OCI-LY3 (cell line): ENCODE results near the gene ACBD6.

Source experiments
- H2AFZ ChIP-seq: fragments of 200-600, 300-600 bp; shearing (Covaris generic); 2 replicates; pipeline ENCODE4 v1.6.0; 2014; ENCODE audit warnings: antibody characterized with exemption, low read depth, low read length
- H3K27ac ChIP-seq: fragments of 200-600, 300-600 bp; sonication (generic); 2 replicates; pipeline ENCODE4 v1.5.1; 2014; ENCODE audit warnings: mild to moderate bottlenecking, low read length, moderate library complexity, mixed read lengths
- H3K27me3 ChIP-seq: fragments of 200-600, 300-600 bp; sonication (generic); 2 replicates; pipeline ENCODE4 v1.6.1; 2014; ENCODE audit warnings: low read depth, low read length, mixed read lengths
- H3K36me3 ChIP-seq: fragments of 200-600, 300-600 bp; sonication (generic); replicated peaks from 2 replicates; pipeline ENCODE3; 2014; ENCODE audit warnings: low read depth, low read length, mixed read lengths
- H3K4me1 ChIP-seq: fragments of 300-600, 200-600 bp; sonication (generic); 2 replicates; pipeline ENCODE4 v1.6.1; 2014; ENCODE audit warnings: low read length, mixed read lengths
- H3K4me2 ChIP-seq: fragments of 200-600, 300-600 bp; sonication (generic); 2 replicates; pipeline ENCODE4 v1.6.1; 2014; ENCODE audit warnings: low read length, mixed read lengths
- H3K4me3 ChIP-seq: fragments of 300-600, 200-600 bp; sonication (generic); 2 replicates; pipeline ENCODE4 v1.5.1; 2014; ENCODE audit warnings: antibody characterized with exemption, mild to moderate bottlenecking, low read length, moderate library complexity
- H3K79me2 ChIP-seq: fragments of 300-600, 200-600 bp; shearing (Covaris generic); 2 replicates; pipeline ENCODE4 v1.6.1; 2014; ENCODE audit warnings: mild to moderate bottlenecking, low read length, mixed read lengths
- H3K9ac ChIP-seq: fragments of 300-600, 200-600 bp; shearing (Covaris generic); 2 replicates; pipeline ENCODE4 v1.6.0; 2014; ENCODE audit warnings: mild to moderate bottlenecking, low read length, moderate library complexity
- H3K9me3 ChIP-seq: fragments of 200-600, 300-600 bp; shearing (Covaris generic); 2 replicates; pipeline ENCODE4 v1.6.1; 2014; ENCODE audit warnings: low read length, mixed read lengths; ENCODE audit not compliant: insufficient read depth
- H4K20me1 ChIP-seq: fragments of 200-600, 300-600 bp; sonication (generic); 2 replicates; pipeline ENCODE4 v1.6.1; 2016; ENCODE audit warnings: low read length, mixed read lengths; ENCODE audit not compliant: insufficient read depth
- EZH2phosphoT487 ChIP-seq: fragments of 200-600 bp; shearing (Covaris generic); IDR thresholded peaks from 2 replicates; pipeline ENCODE4 v1.6.1; 2018; ENCODE audit warnings: antibody characterized with exemption, mixed run types, low read depth
- TF ChIP-seq, protein P1 (sequence below): fragments of 200-600, 300-600 bp; sonication (generic); IDR thresholded peaks from 2 replicates; pipeline ENCODE4 v1.5.1; 2014; ENCODE audit warnings: antibody characterized with exemption, low read length, low read depth

ACBD6 gene

GRCh38 chr1:180270530-180271271, 231.7 kb downstream of the ACBD6 start:
- no peak overlapping the region for H3K4me3 ChIP-seq
- no peak for TF ChIP-seq EZH2phosphoT487
- TF ChIP-seq, protein P1, sequence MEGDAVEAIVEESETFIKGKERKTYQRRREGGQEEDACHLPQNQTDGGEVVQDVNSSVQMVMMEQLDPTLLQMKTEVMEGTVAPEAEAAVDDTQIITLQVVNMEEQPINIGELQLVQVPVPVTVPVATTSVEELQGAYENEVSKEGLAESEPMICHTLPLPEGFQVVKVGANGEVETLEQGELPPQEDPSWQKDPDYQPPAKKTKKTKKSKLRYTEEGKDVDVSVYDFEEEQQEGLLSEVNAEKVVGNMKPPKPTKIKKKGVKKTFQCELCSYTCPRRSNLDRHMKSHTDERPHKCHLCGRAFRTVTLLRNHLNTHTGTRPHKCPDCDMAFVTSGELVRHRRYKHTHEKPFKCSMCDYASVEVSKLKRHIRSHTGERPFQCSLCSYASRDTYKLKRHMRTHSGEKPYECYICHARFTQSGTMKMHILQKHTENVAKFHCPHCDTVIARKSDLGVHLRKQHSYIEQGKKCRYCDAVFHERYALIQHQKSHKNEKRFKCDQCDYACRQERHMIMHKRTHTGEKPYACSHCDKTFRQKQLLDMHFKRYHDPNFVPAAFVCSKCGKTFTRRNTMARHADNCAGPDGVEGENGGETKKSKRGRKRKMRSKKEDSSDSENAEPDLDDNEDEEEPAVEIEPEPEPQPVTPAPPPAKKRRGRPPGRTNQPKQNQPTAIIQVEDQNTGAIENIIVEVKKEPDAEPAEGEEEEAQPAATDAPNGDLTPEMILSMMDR = no peak; the same call in 1 of the 2 replicates
- H2AFZ ChIP-seq = no peak overlapping the region
- H3K4me1 ChIP-seq = no peaks in the 10 kb centered on the region
- no peak overlapping the region for H3K4me2 ChIP-seq
- H3K9me3 ChIP-seq = no peaks in the 10 kb centered on the region
- H3K27me3 ChIP-seq = no peaks in the 10 kb centered on the region
- H4K20me1 ChIP-seq = no peaks in the 10 kb centered on the region
- no peak overlapping the region for H3K27ac ChIP-seq
- H3K79me2 ChIP-seq = no peaks in the 10 kb centered on the region
- H3K36me3 ChIP-seq = peaks cover 14% of the 10 kb centered on the region
- H3K9ac ChIP-seq = no peak overlapping the region

DNA sequence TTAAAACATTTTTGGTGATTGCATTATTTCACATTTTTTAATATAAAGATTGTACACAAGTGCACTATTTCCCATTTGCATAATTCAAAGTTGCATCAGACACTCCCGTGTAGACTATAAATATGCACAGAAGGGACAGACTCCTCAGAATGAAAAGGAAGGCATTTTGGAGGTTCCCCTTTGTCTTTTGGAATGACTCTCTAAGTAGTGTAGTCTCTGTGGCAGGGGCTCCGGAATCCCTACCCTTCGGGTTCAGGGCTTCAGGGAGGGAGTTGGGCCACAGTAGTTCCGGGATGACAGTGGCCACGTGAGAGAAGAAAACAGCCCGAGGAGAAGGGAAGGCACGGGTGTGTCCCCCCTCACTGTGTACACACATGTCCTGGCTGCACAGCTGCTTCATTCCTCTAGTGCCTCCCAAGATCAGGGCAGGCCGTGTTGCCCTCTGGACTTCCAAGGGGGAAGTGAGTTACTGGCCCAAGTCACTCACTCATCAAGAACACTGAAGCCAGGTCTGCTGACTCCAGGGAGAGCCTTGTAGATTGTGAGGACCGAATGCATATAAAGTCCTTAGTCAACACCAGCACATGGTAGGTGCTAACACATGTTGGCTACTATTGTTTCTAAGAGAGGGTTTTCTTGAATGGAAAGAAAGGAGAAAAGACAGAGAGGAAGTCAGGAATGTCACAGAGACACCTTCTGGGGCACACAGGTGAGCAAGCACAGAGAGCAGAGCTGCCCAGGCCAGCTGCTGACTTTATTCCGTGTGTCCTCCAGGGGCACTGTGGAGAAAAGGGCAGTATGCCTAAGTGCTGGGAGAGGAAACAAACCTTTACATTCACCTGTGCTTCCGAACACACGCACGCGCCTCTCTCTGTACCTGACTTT, 232.5 kb downstream of the ACBD6 start:
- no peak overlapping the region for H3K27ac ChIP-seq
- no peaks in the 10 kb centered on the region for H4K20me1 ChIP-seq
- no peak overlapping the region for H3K4me3 ChIP-seq
- H3K27me3 ChIP-seq = no peaks in the 10 kb centered on the region
- peaks cover 14% of the 10 kb centered on the region for H3K36me3 ChIP-seq
- H3K9ac ChIP-seq = no peak overlapping the region
- no peak for TF ChIP-seq EZH2phosphoT487
- TF ChIP-seq, protein P1 = peak; percentile 42
- no peak overlapping the region for H3K4me2 ChIP-seq
- no peaks in the 10 kb centered on the region for H3K79me2 ChIP-seq
- no peaks in the 10 kb centered on the region for H3K4me1 ChIP-seq
- H2AFZ ChIP-seq = no peak overlapping the region
- no peaks in the 10 kb centered on the region for H3K9me3 ChIP-seq

GRCh38 chr1:180268556-180269075, 233.8 kb downstream of the ACBD6 start:
- no peaks in the 10 kb centered on the region for H4K20me1 ChIP-seq
- H3K27me3 ChIP-seq = no peaks in the 10 kb centered on the region
- H3K9ac ChIP-seq = no peak overlapping the region
- H3K4me3 ChIP-seq = no peak overlapping the region
- no peaks in the 10 kb centered on the region for H3K9me3 ChIP-seq
- peaks cover 2% of the 10 kb centered on the region for H3K36me3 ChIP-seq
- TF ChIP-seq, protein P1 = no peak
- no peak for TF ChIP-seq EZH2phosphoT487
- no peak overlapping the region for H2AFZ ChIP-seq
- no peaks in the 10 kb centered on the region for H3K79me2 ChIP-seq
- H3K4me2 ChIP-seq = no peak overlapping the region
- no peak overlapping the region for H3K27ac ChIP-seq
- H3K4me1 ChIP-seq = no peaks in the 10 kb centered on the region
